Effector memory CD4-positive, alpha-beta T cell (primary cell): ENCODE measurements around the gene IQGAP3.
A peak's percentile ranks its signal among the peaks of the same experiment; 100 is the strongest.

Source experiments
- DNase-seq, 3 donors: peaks; one replicate each; pipeline ENCODE4 v3.0.0-alpha.2; 2020
- H3K27ac ChIP-seq: 2 replicates; pipeline ENCODE4 v1.7.0; 2013; ENCODE audit warnings: mild to moderate bottlenecking, low read length, moderate library complexity; ENCODE audit not compliant: insufficient read depth, poor library complexity, severe bottlenecking
- H3K27me3 ChIP-seq: replicated peaks from 2 replicates; pipeline ENCODE4 v1.7.0; 2013; ENCODE audit warnings: mild to moderate bottlenecking, low read length; ENCODE audit not compliant: insufficient read depth, control insufficient read depth, poor library complexity, severe bottlenecking
- H3K36me3 ChIP-seq: 2 replicates; pipeline ENCODE4 v1.7.0; 2013; ENCODE audit warnings: mild to moderate bottlenecking, low read length, moderate library complexity; ENCODE audit not compliant: control insufficient read depth, insufficient read depth
- H3K4me1 ChIP-seq: 2 replicates; pipeline ENCODE4 v1.7.0; 2013; ENCODE audit warnings: low read length, mild to moderate bottlenecking; ENCODE audit not compliant: control insufficient read depth, insufficient read depth, poor library complexity, severe bottlenecking
- H3K4me3 ChIP-seq: 2 replicates; pipeline ENCODE4 v1.7.0; 2013; ENCODE audit warnings: low read length, low read depth, mild to moderate bottlenecking; ENCODE audit not compliant: insufficient read depth, poor library complexity, severe bottlenecking
- H3K9me3 ChIP-seq: 2 replicates; pipeline ENCODE4 v1.7.0; 2013; ENCODE audit warnings: mild to moderate bottlenecking, low read length, moderate library complexity; ENCODE audit not compliant: control insufficient read depth

The IQGAP3 gene

DNA sequence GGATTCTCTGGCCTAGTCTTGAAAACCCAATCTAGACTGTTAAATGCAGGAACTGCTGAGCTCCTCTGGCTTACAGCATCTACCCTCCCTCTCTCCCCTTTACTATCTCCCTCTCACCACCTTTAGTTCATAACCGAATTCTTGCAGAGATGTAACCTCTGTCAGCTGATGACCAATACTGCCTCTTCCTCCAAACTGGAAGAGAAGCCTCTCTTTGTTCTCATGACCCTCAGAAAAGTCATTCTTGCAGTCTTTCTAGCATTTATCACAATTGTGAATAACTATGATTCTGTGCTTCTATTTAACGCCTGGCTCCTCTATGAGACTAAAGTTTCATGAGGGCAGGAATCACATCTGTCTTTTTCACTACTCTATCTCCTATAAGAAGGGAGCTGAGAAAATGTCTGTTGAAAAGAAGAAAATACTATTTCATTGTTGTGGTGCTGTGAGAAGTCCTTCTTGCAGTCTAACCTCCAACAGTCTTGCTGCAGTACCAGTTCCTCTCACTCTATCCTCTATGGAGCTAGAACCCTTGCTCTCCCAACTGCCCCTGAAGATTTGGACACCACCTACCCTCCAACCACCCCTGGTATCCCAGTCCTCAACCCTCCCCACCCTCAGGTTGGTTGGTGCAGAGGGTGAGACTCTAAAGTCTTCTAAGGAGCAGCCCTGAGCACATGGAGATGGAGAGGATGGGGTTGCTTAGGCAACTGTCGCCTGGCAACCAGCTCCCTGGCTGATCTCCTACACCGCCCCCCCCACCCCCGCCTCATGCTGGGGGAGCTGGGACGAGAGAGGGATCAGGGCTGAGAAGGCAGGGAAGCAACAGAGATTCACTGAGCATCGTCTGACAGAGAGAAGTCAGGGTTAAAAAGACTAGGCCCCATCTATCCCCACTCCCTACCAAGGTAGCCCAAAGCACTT is 85.7 kb downstream of the IQGAP3 start:
- Histone ChIP-seq H3K9me3 (no peaks in the 10 kb centered on the region), H3K4me1 (peaks cover 46% of the 10 kb centered on the region), H3K4me3 (no peak overlapping the region), H3K36me3 (peaks cover 21% of the 10 kb centered on the region), H3K27ac (peak overlapping the region; percentile 55), H3K27me3 (no peaks in the 10 kb centered on the region)
- no peak for DNase-seq

DNA sequence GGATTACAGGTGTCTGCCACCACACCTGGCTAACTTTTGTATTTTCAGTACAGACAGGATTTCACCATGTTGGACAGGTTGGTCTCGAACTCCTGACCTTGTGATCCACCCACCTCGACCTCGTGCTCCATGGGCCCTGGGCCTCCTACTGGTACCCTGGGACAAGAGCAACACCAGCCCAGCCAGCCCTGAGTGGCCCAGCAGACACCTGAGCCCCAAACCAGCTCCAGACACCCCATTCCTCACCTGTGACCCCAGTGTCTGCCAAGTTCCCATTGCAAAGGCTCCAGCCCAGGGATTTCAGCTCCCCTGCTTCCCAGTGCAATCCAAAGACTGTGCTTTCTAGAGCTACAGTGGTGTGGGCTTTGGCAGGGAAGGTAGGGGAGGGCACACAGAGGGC is 86.4 kb downstream of the IQGAP3 start:
- no peaks in the 10 kb centered on the region for H3K9me3 ChIP-seq
- H3K4me3 ChIP-seq: no peak overlapping the region
- H3K4me1 ChIP-seq: peaks cover 43% of the 10 kb centered on the region
- peaks cover 28% of the 10 kb centered on the region for H3K36me3 ChIP-seq
- H3K27me3 ChIP-seq: no peaks in the 10 kb centered on the region
- no peak for DNase-seq
- peak overlapping the region; percentile 40 for H3K27ac ChIP-seq

DNA sequence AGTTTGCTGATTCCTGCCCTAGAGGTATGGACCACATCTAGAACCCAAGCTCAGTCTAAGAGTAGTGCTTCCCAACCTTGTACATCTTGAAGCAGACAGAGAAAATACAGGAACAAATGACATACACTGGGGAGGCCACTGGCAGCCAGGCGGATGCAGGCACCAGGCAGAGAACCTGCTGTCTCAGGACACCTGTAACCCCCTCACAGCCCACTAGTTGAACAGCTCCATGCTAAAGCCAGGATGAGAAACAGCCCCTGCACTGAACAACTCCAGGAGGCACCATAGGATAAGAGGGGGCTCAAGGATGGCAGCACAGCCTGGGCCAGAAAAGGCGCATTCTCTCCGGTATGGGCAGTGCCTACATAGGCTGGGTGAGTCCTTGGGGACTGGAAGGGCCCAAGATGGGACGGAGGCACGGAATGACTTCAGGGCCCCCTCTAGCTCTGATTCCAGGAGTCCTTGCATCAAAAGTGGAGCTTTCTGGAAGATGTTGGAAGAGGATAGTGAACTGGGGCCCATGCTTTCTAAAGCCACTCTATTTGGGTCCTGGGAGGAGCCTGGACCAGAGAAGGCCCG is 87.8 kb downstream of the IQGAP3 start:
- Histone ChIP-seq H3K27me3 (no peaks in the 10 kb centered on the region), H3K36me3 (peaks cover 41% of the 10 kb centered on the region), H3K4me3 (no peak overlapping the region), H3K9me3 (no peaks in the 10 kb centered on the region), H3K27ac (no peak overlapping the region), H3K4me1 (peaks cover 32% of the 10 kb centered on the region)
- no peak for DNase-seq

DNA sequence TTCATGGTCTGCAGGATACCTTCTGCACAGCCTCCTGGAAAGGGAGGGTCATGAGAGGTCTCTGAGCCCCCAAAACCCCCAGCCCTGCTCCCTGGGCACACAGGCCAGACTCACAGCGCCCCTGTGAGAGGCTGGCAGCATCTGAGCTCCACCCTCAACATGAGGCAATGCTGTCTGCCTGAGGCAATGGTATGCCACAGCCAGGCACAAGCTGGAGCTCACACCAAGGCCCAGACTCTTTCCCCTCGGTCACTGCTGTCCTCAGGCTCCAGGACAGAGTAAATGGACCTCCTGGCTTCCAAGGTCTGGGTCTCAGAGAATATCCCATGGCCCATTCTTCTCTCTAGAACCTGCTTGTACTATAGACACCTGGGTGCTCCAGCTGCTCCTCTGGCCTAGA is 89.0 kb downstream of the IQGAP3 start:
- DNase-seq: no peak
- Histone ChIP-seq H3K9me3 (no peaks in the 10 kb centered on the region), H3K36me3 (peaks cover 50% of the 10 kb centered on the region), H3K27me3 (no peaks in the 10 kb centered on the region), H3K27ac (no peak overlapping the region), H3K4me3 (no peak overlapping the region), H3K4me1 (peaks cover 20% of the 10 kb centered on the region)

DNA sequence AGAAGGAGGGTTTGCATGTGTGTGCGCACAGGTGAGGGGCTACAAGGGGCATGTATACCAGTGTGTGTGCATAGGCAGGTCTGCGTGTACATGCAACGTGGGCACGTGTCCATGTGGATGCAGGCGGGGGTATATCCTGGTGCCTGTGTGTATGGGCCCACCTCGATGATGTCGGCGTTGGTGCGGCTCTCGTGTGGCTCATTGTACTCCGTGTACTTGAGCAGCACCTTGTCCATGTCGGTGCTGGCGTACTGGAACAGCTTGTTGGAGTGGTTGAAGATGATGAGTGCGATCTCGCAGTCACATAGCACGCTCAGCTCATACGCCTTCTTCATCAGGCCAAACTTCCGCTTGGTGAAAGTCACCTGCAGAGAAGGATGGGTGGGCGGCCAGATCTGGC is 90.1 kb downstream of the IQGAP3 start:
- DNase-seq: no peak
- Histone ChIP-seq H3K4me1 (peaks cover 9% of the 10 kb centered on the region), H3K27me3 (no peaks in the 10 kb centered on the region), H3K4me3 (no peak overlapping the region), H3K9me3 (no peaks in the 10 kb centered on the region), H3K36me3 (peaks cover 61% of the 10 kb centered on the region), H3K27ac (no peak overlapping the region)

DNA sequence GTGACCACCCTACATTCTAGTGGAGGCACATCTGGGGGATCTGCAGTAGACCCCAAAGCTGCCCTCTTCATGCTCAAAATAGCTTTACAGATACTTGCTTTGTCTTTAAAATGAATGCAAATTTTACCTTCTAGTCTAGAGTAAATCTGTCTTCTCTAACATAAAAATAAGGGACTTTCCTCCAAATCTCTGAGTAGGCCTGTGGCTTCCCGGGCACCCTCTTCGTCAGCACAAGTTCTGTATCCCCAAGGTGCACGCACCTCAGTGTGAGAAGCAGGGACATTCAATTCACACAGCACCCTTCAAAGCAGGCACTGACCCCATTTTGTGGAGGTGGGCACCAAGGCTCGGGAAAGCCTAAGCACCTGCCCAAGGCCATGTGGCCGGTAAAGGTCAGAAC is 90.8 kb downstream of the IQGAP3 start:
- Histone ChIP-seq H3K4me3 (no peak overlapping the region), H3K9me3 (no peaks in the 10 kb centered on the region), H3K27ac (peak overlapping the region; percentile 54), H3K4me1 (peaks cover 7% of the 10 kb centered on the region), H3K27me3 (no peaks in the 10 kb centered on the region), H3K36me3 (peaks cover 67% of the 10 kb centered on the region)
- DNase-seq: peak in 1 of 3 donors; percentile 28

DNA sequence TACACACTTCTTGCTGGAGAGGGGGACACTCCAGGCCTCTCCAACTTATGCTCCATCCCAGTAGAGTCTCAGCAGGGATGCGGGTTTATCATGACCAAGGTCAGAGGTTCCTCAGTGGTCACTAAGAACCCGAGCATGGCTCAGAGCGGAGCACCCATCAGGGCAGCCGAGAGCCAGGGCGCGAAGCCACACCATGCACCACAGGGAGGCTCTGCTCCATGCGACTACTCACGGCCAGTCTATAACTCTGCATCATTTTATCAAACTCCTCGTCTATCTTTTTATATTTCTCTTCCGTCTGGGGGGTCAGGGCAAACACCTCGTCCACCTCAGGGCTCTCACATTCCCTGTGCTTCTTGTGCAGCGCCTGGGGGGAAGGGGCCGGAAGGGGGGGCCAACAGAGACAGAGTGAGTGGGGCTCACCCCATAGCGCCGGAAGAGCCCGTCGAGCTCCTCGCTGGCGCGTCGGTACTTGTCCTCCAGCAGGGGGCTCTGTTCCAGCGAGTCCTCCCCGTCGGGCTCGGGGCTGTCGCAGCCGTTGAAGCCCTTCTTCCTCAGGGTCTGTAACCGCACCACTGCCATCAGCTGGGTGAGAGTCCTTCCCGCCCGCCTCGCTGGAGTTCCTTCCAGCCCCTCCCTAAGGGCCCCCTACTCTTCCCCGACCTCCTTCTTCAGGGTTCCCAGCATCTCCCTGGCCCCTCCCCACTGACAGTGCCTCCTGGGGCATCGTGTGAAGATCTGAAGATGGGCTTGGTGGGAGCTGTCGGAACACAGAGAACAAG is 91.8 kb downstream of the IQGAP3 start:
- Histone ChIP-seq H3K27ac (peak overlapping the region; percentile 54), H3K36me3 (peaks cover 77% of the 10 kb centered on the region), H3K4me3 (no peak overlapping the region), H3K27me3 (no peaks in the 10 kb centered on the region), H3K4me1 (peaks cover 7% of the 10 kb centered on the region), H3K9me3 (no peaks in the 10 kb centered on the region)
- DNase-seq: peak; percentile 59 to 65 (median 61)

DNA sequence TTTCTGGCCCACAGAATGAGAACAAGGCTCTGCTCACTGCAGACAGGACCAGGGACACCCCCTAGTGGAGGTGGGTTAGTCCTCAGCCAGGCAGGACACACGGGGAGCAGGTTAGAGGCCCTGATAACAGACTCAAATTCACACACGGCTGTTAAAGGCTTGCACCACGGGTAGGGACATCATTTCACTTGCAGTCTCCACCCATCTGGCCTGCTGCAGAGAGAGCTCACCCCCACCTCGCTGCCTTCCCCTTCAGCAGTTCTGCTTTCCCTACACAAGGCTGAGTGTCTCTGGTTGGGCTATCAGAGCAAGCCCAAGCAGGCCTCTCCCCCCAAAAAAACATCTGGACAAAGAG is 92.4 kb downstream of the IQGAP3 start:
- DNase-seq: no peak
- Histone ChIP-seq H3K4me3 (no peak overlapping the region), H3K27me3 (no peaks in the 10 kb centered on the region), H3K4me1 (peaks cover 7% of the 10 kb centered on the region), H3K36me3 (peaks cover 83% of the 10 kb centered on the region), H3K9me3 (no peaks in the 10 kb centered on the region), H3K27ac (no peak overlapping the region)

DNA sequence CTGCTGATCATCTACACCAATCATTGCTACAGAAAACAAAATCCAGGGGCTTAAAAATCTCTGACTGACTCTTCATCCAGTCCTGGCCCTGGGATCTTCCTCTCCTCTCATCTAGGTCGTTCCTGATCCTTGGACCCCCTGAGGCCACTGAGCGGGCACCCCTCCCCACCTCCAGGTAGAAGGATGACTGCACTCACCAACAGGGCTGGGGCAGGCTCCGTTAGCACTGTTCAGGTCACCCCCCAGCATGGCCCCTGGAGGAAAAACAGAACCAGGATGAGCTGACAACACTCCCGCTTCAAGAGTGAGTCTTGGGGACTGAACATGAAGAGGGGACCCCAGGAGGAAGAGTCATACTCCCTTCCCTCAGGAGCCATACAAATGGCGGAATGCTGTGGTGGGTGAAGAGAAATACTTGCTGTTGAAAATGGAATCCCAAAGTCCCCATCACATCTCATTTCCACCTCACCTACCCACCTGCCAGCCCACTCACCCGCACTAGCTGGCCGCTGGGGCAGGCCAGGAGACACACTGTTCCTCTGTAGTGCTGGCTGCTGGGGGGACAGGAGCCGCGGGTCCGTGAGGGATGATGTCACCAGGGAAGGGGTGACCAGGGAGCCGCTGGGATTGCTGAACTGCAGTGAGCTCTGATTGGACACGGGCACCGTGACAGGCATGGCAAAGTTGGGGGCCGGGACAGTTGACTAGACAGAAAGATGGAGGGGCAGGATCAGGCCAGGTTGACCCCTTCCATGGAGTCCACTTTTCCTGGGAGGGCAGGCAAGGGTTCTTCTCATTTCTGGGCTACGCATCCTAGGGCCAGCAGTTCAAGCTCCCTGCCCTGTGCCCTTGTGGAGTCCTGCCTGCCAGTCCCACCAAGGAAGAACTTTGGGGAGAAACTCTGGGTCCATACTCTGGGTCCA is 93.0 kb downstream of the IQGAP3 start:
- Histone ChIP-seq H3K4me1 (peaks cover 7% of the 10 kb centered on the region), H3K4me3 (no peak overlapping the region), H3K27ac (no peak overlapping the region), H3K27me3 (no peaks in the 10 kb centered on the region), H3K36me3 (peaks cover 89% of the 10 kb centered on the region), H3K9me3 (no peaks in the 10 kb centered on the region)
- DNase-seq: no peak
